Parathyroid adenoma (tissue), 2 donors: ENCODE measurements around the gene DDA1.
A peak's percentile ranks its signal among the peaks of the same experiment; 100 is the strongest.

Experiments
- H2AFZ ChIP-seq: fragments of 300-600 bp; sonication (generic); one replicate; pipeline ENCODE4 v1.7.0; 2017; ENCODE audit warnings: antibody characterized with exemption, mild to moderate bottlenecking
- H3K27ac ChIP-seq: fragments of 300-600 bp; sonication (generic); one replicate; pipeline ENCODE4 v1.7.0; 2017
- H3K27me3 ChIP-seq: fragments of 300-600 bp; sonication (generic); one replicate; pipeline ENCODE4 v1.7.0; 2017; ENCODE audit warnings: low read length; ENCODE audit not compliant: control insufficient read depth, insufficient read depth
- H3K36me3 ChIP-seq: fragments of 300-600 bp; sonication (generic); one replicate; pipeline ENCODE4 v1.7.0; 2017; ENCODE audit warnings: low read length; ENCODE audit not compliant: control insufficient read depth, insufficient read depth
- H3K4me1 ChIP-seq: fragments of 300-600 bp; sonication (generic); one replicate; pipeline ENCODE4 v1.7.0; 2017; ENCODE audit warnings: control low read depth
- H3K4me2 ChIP-seq: fragments of 300-600 bp; sonication (generic); one replicate; pipeline ENCODE4 v1.7.0; 2017; ENCODE audit warnings: low read length
- H3K4me3 ChIP-seq: fragments of 300-600 bp; sonication (generic); one replicate; pipeline ENCODE4 v1.7.0; 2017; ENCODE audit warnings: low read depth, low read length
- H3K79me2 ChIP-seq: fragments of 300-600 bp; sonication (generic); one replicate; pipeline ENCODE4 v1.7.0; 2017; ENCODE audit warnings: control low read depth
- H3K9ac ChIP-seq: fragments of 300-600 bp; sonication (generic); one replicate; pipeline ENCODE4 v1.7.0; 2017; ENCODE audit warnings: mild to moderate bottlenecking
- H3K9me3 ChIP-seq: fragments of 300-600 bp; sonication (generic); one replicate; pipeline ENCODE4 v1.7.0; 2017; ENCODE audit warnings: low read length; ENCODE audit not compliant: control insufficient read depth
- CTCF ChIP-seq: fragments of 300-600 bp; sonication (generic); IDR thresholded peaks from one replicate; pipeline ENCODE4 v1.7.0; 2017; ENCODE audit warnings: antibody characterized with exemption, mild to moderate bottlenecking
- donor health status: primary hyperparathyroidism.

The DDA1 gene

GRCh38 chr19:17347877-17348276, 38.5 kb downstream of the DDA1 start:
- H2AFZ ChIP-seq: no peak overlapping the region
- TF ChIP-seq CTCF: no peak
- H3K4me3 ChIP-seq: no peak overlapping the region
- H3K36me3 ChIP-seq: no peaks in the 10 kb centered on the region
- no peaks in the 10 kb centered on the region for H3K9me3 ChIP-seq
- H3K27me3 ChIP-seq: no peaks in the 10 kb centered on the region
- H3K4me2 ChIP-seq: no peak overlapping the region
- peak overlapping the region; percentile 63 for H3K27ac ChIP-seq
- no peaks in the 10 kb centered on the region for H3K79me2 ChIP-seq
- no peak overlapping the region for H3K9ac ChIP-seq
- H3K4me1 ChIP-seq: no peaks in the 10 kb centered on the region

- no peak overlapping the region for H3K9ac ChIP-seq
- peak overlapping the region; percentile 63 for H3K27ac ChIP-seq
- no peaks in the 10 kb centered on the region for H3K36me3 ChIP-seq
- no peaks in the 10 kb centered on the region for H3K4me1 ChIP-seq
- no peaks in the 10 kb centered on the region for H3K79me2 ChIP-seq
- H3K4me3 ChIP-seq: no peak overlapping the region
- H3K9me3 ChIP-seq: no peaks in the 10 kb centered on the region
- peak overlapping the region; percentile 11 for H2AFZ ChIP-seq
- H3K4me2 ChIP-seq: peak overlapping the region; percentile 22
- no peaks in the 10 kb centered on the region for H3K27me3 ChIP-seq
- no peak for TF ChIP-seq CTCF
These were observed 39.3 kb downstream of the DDA1 start for GRCh38 chr19:17348700-17349099.

- Histone ChIP-seq H3K27me3 (no peaks in the 10 kb centered on the region), H3K9ac (no peak overlapping the region), H3K4me2 (no peak overlapping the region), H3K27ac (no peak overlapping the region), H2AFZ (no peak overlapping the region), H3K4me3 (no peak overlapping the region), H3K36me3 (no peaks in the 10 kb centered on the region), H3K4me1 (no peaks in the 10 kb centered on the region), H3K9me3 (no peaks in the 10 kb centered on the region), H3K79me2 (no peaks in the 10 kb centered on the region)
- no peak for TF ChIP-seq CTCF
These were observed 42.6 kb downstream of the DDA1 start for GRCh38 chr19:17351815-17352435.

- Histone ChIP-seq H3K9me3 (no peaks in the 10 kb centered on the region), H3K79me2 (no peaks in the 10 kb centered on the region), H3K4me2 (no peak overlapping the region), H3K27me3 (no peaks in the 10 kb centered on the region), H3K36me3 (no peaks in the 10 kb centered on the region), H2AFZ (no peak overlapping the region), H3K4me3 (no peak overlapping the region), H3K27ac (peak overlapping the region; percentile 32), H3K9ac (no peak overlapping the region), H3K4me1 (no peaks in the 10 kb centered on the region)
- no peak for TF ChIP-seq CTCF
These were observed 43.4 kb downstream of the DDA1 start for GRCh38 chr19:17352608-17353280.

- Histone ChIP-seq H3K4me1 (no peaks in the 10 kb centered on the region), H3K27me3 (no peaks in the 10 kb centered on the region), H3K4me2 (no peak overlapping the region), H3K4me3 (no peak overlapping the region), H3K36me3 (no peaks in the 10 kb centered on the region), H2AFZ (no peak overlapping the region), H3K79me2 (no peaks in the 10 kb centered on the region), H3K9ac (no peak overlapping the region), H3K9me3 (no peaks in the 10 kb centered on the region), H3K27ac (no peak overlapping the region)
- no peak for TF ChIP-seq CTCF
These were observed 44.0 kb downstream of the DDA1 start for GRCh38 chr19:17353386-17353785.
